Mesendoderm (in vitro differentiated cells): Measurements from ENCODE around the gene ABAT.
"Not testable (repeated sequence)": the region's sequence is repeated elsewhere in the genome, so short reads cannot be mapped to it uniquely, and the experiment has no call there.

Experiments
- DNase-seq: peaks from one replicate; pipeline ENCODE4 v3.0.0; 2013
- H2AK5ac ChIP-seq: 2 replicates; pipeline ENCODE4 v1.6.1; 2013; ENCODE audit warnings: low read length, inconsistent platforms
- H2BK120ac ChIP-seq: 2 replicates; pipeline ENCODE4 v1.6.1; 2013; ENCODE audit warnings: low read depth, mild to moderate bottlenecking, low read length, moderate library complexity, mixed read lengths
- H2BK15ac ChIP-seq: replicated peaks from 2 replicates; pipeline ENCODE4 v1.6.1; 2013; ENCODE audit warnings: low read depth, mild to moderate bottlenecking, moderate library complexity
- H2BK5ac ChIP-seq: 2 replicates; pipeline ENCODE4 v1.6.1; 2013; ENCODE audit warnings: low read length, inconsistent platforms
- H3K18ac ChIP-seq: 2 replicates; pipeline ENCODE4 v1.6.1; 2013; ENCODE audit warnings: mild to moderate bottlenecking, low read length, mixed read lengths
- H3K23ac ChIP-seq: one replicate; pipeline ENCODE4 v1.6.1; 2013; ENCODE audit warnings: low read length
- H3K27ac ChIP-seq: 2 replicates; pipeline ENCODE4 v1.5.1; 2013; ENCODE audit warnings: low read depth, mild to moderate bottlenecking, inconsistent platforms, low read length, moderate library complexity
- H3K27me3 ChIP-seq: 2 replicates; pipeline ENCODE4 v1.6.1; 2013; ENCODE audit warnings: low read length, control low read depth, mild to moderate bottlenecking, inconsistent platforms; ENCODE audit not compliant: insufficient read depth, poor library complexity
- H3K36me3 ChIP-seq: 2 replicates; pipeline ENCODE4 v1.6.1; 2013; ENCODE audit warnings: low read length, inconsistent platforms; ENCODE audit not compliant: control insufficient read depth, insufficient read depth
- H3K4ac ChIP-seq: one replicate; pipeline ENCODE4 v1.6.1; 2013; ENCODE audit warnings: low read depth, mild to moderate bottlenecking, low read length, moderate library complexity
- H3K4me1 ChIP-seq: 2 replicates; pipeline ENCODE4 v1.6.1; 2013; ENCODE audit warnings: low read depth, low read length, inconsistent platforms; ENCODE audit not compliant: control insufficient read depth
- H3K4me2 ChIP-seq: 2 replicates; pipeline ENCODE4 v1.6.1; 2013; ENCODE audit warnings: low read length
- H3K4me3 ChIP-seq: 2 replicates; pipeline ENCODE4 v1.5.1; 2013; ENCODE audit warnings: mild to moderate bottlenecking, low read length
- H3K56ac ChIP-seq: one replicate; pipeline ENCODE4 v1.6.1; 2013; ENCODE audit warnings: low read length
- H3K79me1 ChIP-seq: 2 replicates; pipeline ENCODE4 v1.6.1; 2013; ENCODE audit warnings: low read length, inconsistent platforms
- H3K79me2 ChIP-seq: 2 replicates; pipeline ENCODE4 v1.6.1; 2013; ENCODE audit warnings: mild to moderate bottlenecking, low read length; ENCODE audit not compliant: control insufficient read depth, insufficient read depth
- H3K9ac ChIP-seq: 2 replicates; pipeline ENCODE4 v1.6.1; 2013; ENCODE audit warnings: low read length, inconsistent platforms
- H4K5ac ChIP-seq: one replicate; pipeline ENCODE4 v1.6.1; 2013; ENCODE audit warnings: low read length
- H4K8ac ChIP-seq: one replicate; pipeline ENCODE4 v1.6.1; 2013; ENCODE audit warnings: low read depth, mild to moderate bottlenecking, control low read depth, low read length, moderate library complexity
- WGBS: extraction: QIAGEN DNeasy Blood & Tissue Kit; methylation state at CpG from one replicate; pipeline ENCODE4 v1.1.7; 2013; ENCODE audit warnings: low lambda C conversion rate, missing lambda C conversion rate; ENCODE audit not compliant: insufficient coverage; ENCODE audit errors: extremely low coverage; 5-methylcytosine and 5-hydroxymethylcytosine counted together

The ABAT gene

DNA sequence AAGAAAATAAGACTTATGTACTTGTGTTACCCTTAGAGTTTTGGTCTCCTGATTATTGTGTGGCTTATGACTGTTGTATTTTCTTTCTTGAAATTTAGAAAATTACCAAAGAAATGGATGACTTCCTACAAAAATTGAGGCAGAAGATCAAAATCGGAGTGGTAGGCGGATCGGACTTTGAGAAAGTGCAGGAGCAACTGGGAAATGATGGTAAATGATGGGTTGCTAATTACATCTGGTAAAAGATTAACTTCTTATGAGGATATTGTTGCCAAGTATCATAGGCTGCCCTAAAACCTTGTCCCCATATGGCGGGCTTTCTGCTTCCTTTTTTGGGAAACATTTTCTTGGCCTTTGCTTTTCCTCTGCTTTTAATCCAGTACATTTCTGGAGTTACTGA is 127.3 kb downstream of the ABAT start:
- Histone ChIP-seq H2BK5ac (no peak overlapping the region), H3K27ac (no peak overlapping the region), H3K4me2 (no peak overlapping the region), H2BK120ac (no peak overlapping the region), H3K36me3 (peaks cover 14% of the 10 kb centered on the region), H3K18ac (no peak overlapping the region), H2AK5ac (no peak overlapping the region), H4K8ac (no peak overlapping the region), H3K56ac (no peak overlapping the region), H4K5ac (no peak overlapping the region), H2BK15ac (no peak overlapping the region), H3K4ac (no peak overlapping the region), H3K9ac (no peak overlapping the region), H3K79me1 (peaks cover 14% of the 10 kb centered on the region), H3K79me2 (peaks cover 45% of the 10 kb centered on the region), H3K23ac (no peak overlapping the region), H3K27me3 (no peaks in the 10 kb centered on the region), H3K4me3 (no peak overlapping the region), H3K4me1 (peaks cover 1% of the 10 kb centered on the region)
- no peak for DNase-seq
- no CpG with 5 or more reads among the region's 4 CpGs for WGBS

DNA sequence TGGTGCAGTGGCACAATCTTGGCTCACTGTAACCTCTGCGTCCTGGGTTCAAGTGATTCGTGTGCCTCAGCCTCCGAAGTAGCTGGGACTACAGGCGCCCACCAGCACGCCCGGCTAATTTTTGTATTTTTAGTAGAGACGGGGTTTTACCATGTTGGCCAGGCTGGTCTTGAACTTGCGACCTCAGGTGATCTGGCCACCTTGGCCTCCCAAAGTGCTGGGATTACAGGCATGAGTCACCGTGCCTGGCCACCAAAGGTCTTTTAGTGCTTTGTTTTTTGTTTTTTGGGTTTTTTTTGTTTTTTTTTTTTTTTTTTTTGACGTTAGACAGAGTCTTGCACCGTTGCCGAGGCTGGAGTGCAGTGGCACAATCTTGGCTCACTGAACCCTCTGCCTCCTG is 129.3 kb downstream of the ABAT start:
- Histone ChIP-seq H3K36me3 (peaks cover 17% of the 10 kb centered on the region), H3K79me2 (peaks cover 30% of the 10 kb centered on the region)
- H4K8ac ChIP-seq, H2BK15ac ChIP-seq, H2BK5ac ChIP-seq, H3K4me1 ChIP-seq, H3K27me3 ChIP-seq, H3K79me1 ChIP-seq, H3K27ac ChIP-seq, H3K9ac ChIP-seq, H3K4me3 ChIP-seq, H3K56ac ChIP-seq, DNase-seq, H3K4ac ChIP-seq, H2AK5ac ChIP-seq, H2BK120ac ChIP-seq, H4K5ac ChIP-seq, H3K18ac ChIP-seq, H3K23ac ChIP-seq, H3K4me2 ChIP-seq: not testable (repeated sequence)
- no CpG with 5 or more reads among the region's 12 CpGs for WGBS

DNA sequence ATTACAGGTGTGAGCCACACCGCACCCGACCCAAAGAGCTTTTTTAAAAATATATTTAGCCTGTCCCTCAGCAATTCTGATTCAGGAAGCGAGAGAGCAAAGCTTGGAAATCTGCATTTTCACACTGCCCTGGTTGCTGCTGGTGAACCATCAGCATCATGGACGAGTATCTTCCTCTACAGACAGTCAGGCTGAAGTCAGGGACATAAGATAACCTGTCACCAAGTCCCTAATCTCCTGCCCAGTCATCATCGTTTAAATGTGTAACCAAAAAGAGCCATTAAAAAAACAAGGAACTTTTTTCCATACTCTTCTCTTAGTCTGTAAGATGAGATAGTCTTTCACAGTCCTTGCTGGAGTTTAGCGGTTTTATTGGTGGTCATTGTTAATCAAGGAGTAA is 129.9 kb downstream of the ABAT start:
- Histone ChIP-seq H3K79me2 (peaks cover 24% of the 10 kb centered on the region), H4K5ac (no peak overlapping the region), H3K79me1 (peaks cover 7% of the 10 kb centered on the region), H3K23ac (no peak overlapping the region), H4K8ac (no peak overlapping the region), H3K36me3 (peaks cover 17% of the 10 kb centered on the region), H2BK120ac (no peak overlapping the region), H3K4me2 (no peak overlapping the region), H3K56ac (no peak overlapping the region), H3K27ac (no peak overlapping the region), H3K9ac (no peak overlapping the region), H3K4ac (no peak overlapping the region), H2AK5ac (no peak overlapping the region), H2BK15ac (no peak overlapping the region), H3K4me3 (no peak overlapping the region), H2BK5ac (no peak overlapping the region), H3K4me1 (no peaks in the 10 kb centered on the region), H3K27me3 (no peaks in the 10 kb centered on the region), H3K18ac (no peak overlapping the region)
- WGBS: no CpG with 5 or more reads among the region's 6 CpGs
- DNase-seq: no peak

DNA sequence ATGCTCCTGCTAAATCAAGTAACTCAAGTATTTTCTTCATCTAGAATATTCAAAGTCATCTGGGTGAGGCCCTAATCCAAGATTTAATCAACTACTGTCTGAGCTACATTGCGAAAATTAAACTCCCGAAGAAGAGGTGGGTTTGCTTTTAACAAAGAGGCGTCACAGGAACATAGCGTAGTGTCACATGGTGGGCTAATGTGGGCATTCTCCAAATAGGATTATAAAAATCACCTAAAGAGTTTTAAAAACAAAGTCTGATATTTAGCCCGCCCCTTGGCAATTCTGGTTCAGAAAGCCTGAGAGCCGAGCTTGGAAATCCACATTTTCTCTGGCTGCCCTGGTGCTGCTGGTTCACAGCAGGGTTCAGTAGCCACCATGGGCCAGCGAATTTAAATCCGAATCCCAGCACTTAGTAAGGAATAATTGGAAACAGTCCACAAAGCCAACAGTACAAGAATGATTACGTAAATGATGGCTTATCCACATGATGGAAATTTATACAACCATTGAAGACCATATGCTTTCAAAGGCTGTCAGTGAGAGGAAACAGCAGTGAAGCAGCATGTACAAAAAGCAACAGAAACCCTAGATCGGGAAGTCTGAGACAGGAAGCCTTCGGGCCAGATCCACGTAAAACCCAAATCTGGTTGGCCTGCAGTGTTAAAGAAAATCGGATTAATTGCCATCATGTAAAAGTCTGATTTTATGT is 132.0 kb downstream of the ABAT start:
- no CpG with 5 or more reads among the region's 13 CpGs for WGBS
- no peak overlapping the region for H4K8ac ChIP-seq
- no peak overlapping the region for H3K27ac ChIP-seq
- H3K27me3 ChIP-seq: no peaks in the 10 kb centered on the region
- H2AK5ac ChIP-seq: no peak overlapping the region
- no peak for DNase-seq
- no peak overlapping the region for H3K9ac ChIP-seq
- H3K4me3 ChIP-seq: no peak overlapping the region
- no peak overlapping the region for H2BK15ac ChIP-seq
- peaks cover 7% of the 10 kb centered on the region for H3K79me1 ChIP-seq
- peaks cover 17% of the 10 kb centered on the region for H3K36me3 ChIP-seq
- H3K23ac ChIP-seq: no peak overlapping the region
- no peak overlapping the region for H3K56ac ChIP-seq
- H3K4ac ChIP-seq: no peak overlapping the region
- H3K4me2 ChIP-seq: no peak overlapping the region
- no peak overlapping the region for H4K5ac ChIP-seq
- no peaks in the 10 kb centered on the region for H3K4me1 ChIP-seq
- no peak overlapping the region for H2BK5ac ChIP-seq
- H3K18ac ChIP-seq: no peak overlapping the region
- H2BK120ac ChIP-seq: no peak overlapping the region
- peaks cover 10% of the 10 kb centered on the region for H3K79me2 ChIP-seq

DNA sequence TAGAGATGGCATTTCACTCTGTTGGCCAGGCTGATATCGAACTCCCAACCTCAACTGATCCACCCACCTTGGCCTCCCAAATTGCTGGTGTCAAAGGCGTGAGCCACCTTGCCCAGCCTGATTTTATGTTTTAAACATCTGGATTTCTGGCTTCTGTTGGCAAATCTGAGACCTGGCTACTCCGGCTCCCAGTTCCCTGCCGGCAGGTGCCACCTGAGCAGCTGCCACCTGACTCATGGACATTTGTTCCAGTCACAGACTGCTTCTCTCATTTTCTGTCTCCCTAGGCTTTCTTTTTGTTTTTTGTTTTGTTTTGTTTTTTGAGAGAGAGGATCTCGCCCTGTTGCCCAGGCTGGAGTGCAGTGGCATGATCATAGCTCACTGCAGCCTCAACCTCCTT is 132.8 kb downstream of the ABAT start:
- Histone ChIP-seq H3K9ac (no peak overlapping the region), H3K23ac (no peak overlapping the region), H3K36me3 (peaks cover 14% of the 10 kb centered on the region), H4K5ac (no peak overlapping the region), H2AK5ac (no peak overlapping the region), H3K18ac (no peak overlapping the region), H4K8ac (no peak overlapping the region), H3K4me1 (no peaks in the 10 kb centered on the region), H3K27ac (no peak overlapping the region), H3K79me2 (peaks cover 5% of the 10 kb centered on the region), H3K56ac (no peak overlapping the region), H2BK15ac (no peak overlapping the region), H3K4me2 (no peak overlapping the region), H3K4ac (no peak overlapping the region), H2BK120ac (no peak overlapping the region), H2BK5ac (no peak overlapping the region), H3K4me3 (no peak overlapping the region), H3K27me3 (no peaks in the 10 kb centered on the region), H3K79me1 (peaks cover 5% of the 10 kb centered on the region)
- no peak for DNase-seq
- WGBS: no CpG with 5 or more reads among the region's 5 CpGs

DNA sequence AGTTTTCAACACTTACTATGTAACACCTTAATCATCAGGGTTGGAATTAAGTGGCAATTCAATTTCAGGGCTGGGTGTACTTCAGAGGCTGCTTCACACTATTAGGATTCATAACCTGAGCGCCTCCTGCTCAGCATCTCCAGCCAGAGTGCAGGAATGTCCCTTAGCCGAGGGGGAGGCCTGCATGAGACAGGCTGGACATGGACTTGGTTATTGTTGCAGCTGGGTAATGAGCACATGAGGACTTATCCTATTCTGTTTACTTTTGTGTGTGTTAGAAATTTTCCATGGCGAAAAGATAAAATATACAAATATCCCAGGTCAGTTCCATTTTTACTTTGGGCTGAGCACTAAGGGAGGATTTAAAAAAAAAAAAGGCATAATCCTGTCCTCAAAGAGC is 133.6 kb downstream of the ABAT start:
- H3K36me3 ChIP-seq: peaks cover 13% of the 10 kb centered on the region
- DNase-seq: no peak

More for the DNA sequence above, 133.6 kb downstream of the ABAT start:
- H3K27ac ChIP-seq: no peak overlapping the region
- no peak overlapping the region for H3K23ac ChIP-seq
- no peak overlapping the region for H3K56ac ChIP-seq
- H4K5ac ChIP-seq: no peak overlapping the region
- no peak overlapping the region for H2AK5ac ChIP-seq
- H2BK15ac ChIP-seq: no peak overlapping the region
- H3K18ac ChIP-seq: no peak overlapping the region
- H3K4ac ChIP-seq: no peak overlapping the region
- WGBS: no CpG with 5 or more reads among the region's 3 CpGs
- peaks cover 5% of the 10 kb centered on the region for H3K79me1 ChIP-seq
- no peaks in the 10 kb centered on the region for H3K27me3 ChIP-seq
- peaks cover 5% of the 10 kb centered on the region for H3K79me2 ChIP-seq
- H2BK120ac ChIP-seq: no peak overlapping the region
- H4K8ac ChIP-seq: no peak overlapping the region
- H2BK5ac ChIP-seq: no peak overlapping the region
- H3K9ac ChIP-seq: no peak overlapping the region
- H3K4me2 ChIP-seq: no peak overlapping the region
- H3K4me1 ChIP-seq: no peaks in the 10 kb centered on the region
- no peak overlapping the region for H3K4me3 ChIP-seq
